SK-N-SH (cell line): Measurements from ENCODE around the gene LSMEM2.

Source experiments
- CTCF ChIP-seq: fragments of 200-600 bp; sonication (generic); IDR thresholded peaks from 2 replicates; pipeline ENCODE4 v1.6.1; 2017; ENCODE audit warnings: antibody characterized with exemption, mild to moderate bottlenecking, moderate library complexity
- ELF1 ChIP-seq: IDR thresholded peaks from 2 replicates; pipeline ENCODE4 v1.4.0; 2012
- EP300 ChIP-seq, 2 experiments: IDR thresholded peaks; 2 replicates each; pipeline versions ENCODE4 v1.4.0 to v1.6.1; 2012; ENCODE audit warnings: borderline replicate concordance in 1 of 2, low read depth in 1 of 2, low read length in 1 of 2
- EZH2phosphoT487 ChIP-seq: fragments of 200-600 bp; sonication (generic); IDR thresholded peaks from 2 replicates; pipeline ENCODE4 v1.6.1; 2017; ENCODE audit warnings: low read depth, mixed run types, mild to moderate bottlenecking, antibody characterized with exemption, moderate library complexity, borderline replicate concordance
- FOXJ3 ChIP-seq: sonication (generic); formaldehyde crosslinking; IDR thresholded peaks from 2 replicates; pipeline ENCODE4 v1.5.1; 2020; ENCODE audit warnings: mild to moderate bottlenecking, missing genetic modification reagents
- FOXM1 ChIP-seq: IDR thresholded peaks from 2 replicates; pipeline ENCODE4 v1.4.0; 2012; ENCODE audit warnings: low read depth, mild to moderate bottlenecking
- JUND ChIP-seq: IDR thresholded peaks from 2 replicates; pipeline ENCODE4 v1.4.0; 2012
- MAX ChIP-seq: IDR thresholded peaks from 2 replicates; pipeline ENCODE4 v1.4.0; 2012; ENCODE audit warnings: low read depth
- POLR2AphosphoS5 ChIP-seq: IDR thresholded peaks from 2 replicates; pipeline ENCODE4 v1.6.1; 2012; ENCODE audit warnings: low read depth, low read length
- RCOR1 ChIP-seq: fragments of 150-350 bp; IDR thresholded peaks from 2 replicates; pipeline ENCODE4 v1.6.1; 2017; ENCODE audit warnings: antibody characterized with exemption, low read length
- YY1 ChIP-seq: IDR thresholded peaks from 2 replicates; pipeline ENCODE4 v1.4.0; 2012; ENCODE audit warnings: low read depth, mild to moderate bottlenecking

- TF ChIP-seq POLR2AphosphoS5 = no peak
- peak; percentile 94 for TF ChIP-seq CTCF
- no peak for TF ChIP-seq RCOR1
- TF ChIP-seq ELF1 = no peak
- no peak for TF ChIP-seq FOXJ3
- no peak for TF ChIP-seq JUND
- no peak for TF ChIP-seq EP300 (IDR thresholded peaks at IDR 0.05; ENCODE audit: borderline replicate concordance in 1 of 2, low read depth in 1 of 2, low read length in 1 of 2)
- no peak for TF ChIP-seq EZH2phosphoT487
- TF ChIP-seq YY1 = no peak
- TF ChIP-seq FOXM1 = no peak
- no peak for TF ChIP-seq MAX
These were observed 4.3 kb upstream of the LSMEM2 start for GRCh38 chr3:50274371-50275104.
